Endometrial microvascular endothelial cells (primary cell): ENCODE data around the gene VMP1. TPM values are rescaled to one million over a fixed set of nuclear protein-coding genes. Genes with fewer than 3 reads are reported as not detected.

Experiments
- in situ Hi-C: cut with HindIII; loops from 2 replicates; pipeline ENCODE4 v1.10.0; 2017; ENCODE audit warnings: low sequenced_read_pairs, low pct_unique_long_range_greater_than_20kb; ENCODE audit errors: inconsistent ontology term
- total RNA-seq: library from RNA; depleted of rRNA; stranded (reverse); fragments of >200 nt; gene quantifications from one replicate; pipeline ENCODE4 v1.2.3, GENCODE V29; 2015; ENCODE audit errors: inconsistent ontology term

VMP1 gene
- total RNA-seq, 1 donor from 2014 or later: 138 TPM

GRCh38 chr17:59699786-59700185 is 7.7 kb upstream of the VMP1 start:
- in situ Hi-C loops: no loop called here

GRCh38 chr17:59702304-59702703 is 5.2 kb upstream of the VMP1 start:
- in situ Hi-C loops: no loop called here

GRCh38 chr17:59707971-59708430 is 547 bp downstream of the VMP1 start:
- in situ Hi-C loops: no loop called here

- in situ Hi-C loops: no loop called here
Observed at GRCh38 chr17:59711936-59712335, 4.5 kb downstream of the VMP1 start.

- in situ Hi-C loops: no loop called here
Observed at GRCh38 chr17:59712862-59713261, 5.4 kb downstream of the VMP1 start.

GRCh38 chr17:59714255-59714654 is 6.8 kb downstream of the VMP1 start:
- in situ Hi-C loops: no loop called here

GRCh38 chr17:59716427-59716826 is 9.0 kb downstream of the VMP1 start:
- in situ Hi-C loops: no loop called here

- in situ Hi-C loops: no loop called here
Observed at GRCh38 chr17:59719526-59719925, 12.1 kb downstream of the VMP1 start.

- in situ Hi-C loops: no loop called here
Observed at GRCh38 chr17:59722623-59723022, 15.2 kb downstream of the VMP1 start.

- in situ Hi-C loops: no loop called here
Observed at GRCh38 chr17:59723041-59723440, 15.6 kb downstream of the VMP1 start.

- in situ Hi-C loops: no loop called here
Observed at GRCh38 chr17:59723607-59724006, 16.2 kb downstream of the VMP1 start.

GRCh38 chr17:59725691-59726090 is 18.2 kb downstream of the VMP1 start:
- in situ Hi-C loops: no loop called here

- in situ Hi-C loops: no loop called here
Observed at GRCh38 chr17:59727817-59728533, 20.5 kb downstream of the VMP1 start.

- in situ Hi-C loops: no loop called here
Observed at GRCh38 chr17:59730268-59730834, 22.9 kb downstream of the VMP1 start.

- in situ Hi-C loops: no loop called here
Observed at GRCh38 chr17:59733697-59734096, 26.2 kb downstream of the VMP1 start.

GRCh38 chr17:59734226-59734625 is 26.8 kb downstream of the VMP1 start:
- in situ Hi-C loops: no loop called here

- in situ Hi-C loops: no loop called here
Observed at GRCh38 chr17:59737324-59737723, 29.9 kb downstream of the VMP1 start.

- in situ Hi-C loops: no loop called here
Observed at GRCh38 chr17:59743842-59744241, 36.4 kb downstream of the VMP1 start.

GRCh38 chr17:59745040-59745439 is 37.6 kb downstream of the VMP1 start:
- in situ Hi-C loops: no loop called here

GRCh38 chr17:59746849-59747445 is 39.5 kb downstream of the VMP1 start:
- in situ Hi-C loops: no loop called here
